Measurements from ENCODE around the gene CBLC. TPM values are rescaled to one million over a fixed set of nuclear protein-coding genes. Genes with fewer than 3 reads are reported as not detected.

Gene CBLC
- total RNA-seq, 1 donor from 2014 or later, result 65.0 TPM

- FAIRE-seq (peak; percentile 28), DNase-seq (ENCODE audit: low read depth) (no peak)
- Histone ChIP-seq H3K27me3 (ENCODE audit: control insufficient read depth, insufficient read depth, low read length) (no peaks in the 10 kb centered on the region), H3K36me3 (ENCODE audit: control insufficient read depth, insufficient read depth, low read length) (no peaks in the 10 kb centered on the region), H3K4me3 (ENCODE audit: low read depth, low read length) (no peak overlapping the region)
- TF ChIP-seq, protein P1, sequence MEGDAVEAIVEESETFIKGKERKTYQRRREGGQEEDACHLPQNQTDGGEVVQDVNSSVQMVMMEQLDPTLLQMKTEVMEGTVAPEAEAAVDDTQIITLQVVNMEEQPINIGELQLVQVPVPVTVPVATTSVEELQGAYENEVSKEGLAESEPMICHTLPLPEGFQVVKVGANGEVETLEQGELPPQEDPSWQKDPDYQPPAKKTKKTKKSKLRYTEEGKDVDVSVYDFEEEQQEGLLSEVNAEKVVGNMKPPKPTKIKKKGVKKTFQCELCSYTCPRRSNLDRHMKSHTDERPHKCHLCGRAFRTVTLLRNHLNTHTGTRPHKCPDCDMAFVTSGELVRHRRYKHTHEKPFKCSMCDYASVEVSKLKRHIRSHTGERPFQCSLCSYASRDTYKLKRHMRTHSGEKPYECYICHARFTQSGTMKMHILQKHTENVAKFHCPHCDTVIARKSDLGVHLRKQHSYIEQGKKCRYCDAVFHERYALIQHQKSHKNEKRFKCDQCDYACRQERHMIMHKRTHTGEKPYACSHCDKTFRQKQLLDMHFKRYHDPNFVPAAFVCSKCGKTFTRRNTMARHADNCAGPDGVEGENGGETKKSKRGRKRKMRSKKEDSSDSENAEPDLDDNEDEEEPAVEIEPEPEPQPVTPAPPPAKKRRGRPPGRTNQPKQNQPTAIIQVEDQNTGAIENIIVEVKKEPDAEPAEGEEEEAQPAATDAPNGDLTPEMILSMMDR (IDR thresholded peaks at IDR 0.05; ENCODE audit: insufficient read depth, low read length, severe bottlenecking), result no peak
Observed at GRCh38 chr19:44732235-44733014, 45.3 kb upstream of the CBLC start.

DNA sequence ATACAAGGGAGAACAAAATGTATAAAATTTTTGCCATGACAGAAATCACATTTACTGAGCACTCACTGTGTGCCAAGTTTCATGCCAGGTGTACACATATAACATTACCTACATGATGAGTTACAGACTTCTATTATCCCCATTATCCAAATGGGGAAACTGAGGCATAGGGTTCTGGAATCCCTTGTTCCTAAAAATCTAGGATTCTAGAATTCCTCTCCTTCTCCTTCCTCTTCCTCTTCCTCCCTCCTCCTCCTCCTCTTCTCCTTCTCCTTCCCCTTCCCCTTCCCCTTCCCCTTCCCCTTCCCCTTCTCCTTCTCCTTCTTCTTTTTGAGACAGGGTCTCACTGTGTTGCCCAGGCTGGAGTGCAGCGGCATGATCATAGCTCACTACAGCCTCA is 43.3 kb upstream of the CBLC start:
- DNase-seq (ENCODE audit: low read depth) (no peak), FAIRE-seq (no peak)
- no peaks in the 10 kb centered on the region for H3K36me3 ChIP-seq (ENCODE audit: control insufficient read depth, insufficient read depth, low read length)
- H3K4me3 ChIP-seq (ENCODE audit: low read depth, low read length), result no peak overlapping the region
- H3K27me3 ChIP-seq (ENCODE audit: control insufficient read depth, insufficient read depth, low read length), result no peaks in the 10 kb centered on the region
- TF ChIP-seq, protein P1 (IDR thresholded peaks at IDR 0.05; ENCODE audit: insufficient read depth, low read length, severe bottlenecking), result no peak

GRCh38 chr19:44735011-44735410 is 42.7 kb upstream of the CBLC start:
- DNase-seq (ENCODE audit: low read depth) (peak; percentile 66), FAIRE-seq (no peak)
- Histone ChIP-seq H3K27me3 (ENCODE audit: control insufficient read depth, insufficient read depth, low read length) (no peaks in the 10 kb centered on the region), H3K36me3 (ENCODE audit: control insufficient read depth, insufficient read depth, low read length) (no peaks in the 10 kb centered on the region), H3K4me3 (ENCODE audit: low read depth, low read length) (no peak overlapping the region)
- TF ChIP-seq, protein P1 (IDR thresholded peaks at IDR 0.05; ENCODE audit: insufficient read depth, low read length, severe bottlenecking), result no peak

DNA sequence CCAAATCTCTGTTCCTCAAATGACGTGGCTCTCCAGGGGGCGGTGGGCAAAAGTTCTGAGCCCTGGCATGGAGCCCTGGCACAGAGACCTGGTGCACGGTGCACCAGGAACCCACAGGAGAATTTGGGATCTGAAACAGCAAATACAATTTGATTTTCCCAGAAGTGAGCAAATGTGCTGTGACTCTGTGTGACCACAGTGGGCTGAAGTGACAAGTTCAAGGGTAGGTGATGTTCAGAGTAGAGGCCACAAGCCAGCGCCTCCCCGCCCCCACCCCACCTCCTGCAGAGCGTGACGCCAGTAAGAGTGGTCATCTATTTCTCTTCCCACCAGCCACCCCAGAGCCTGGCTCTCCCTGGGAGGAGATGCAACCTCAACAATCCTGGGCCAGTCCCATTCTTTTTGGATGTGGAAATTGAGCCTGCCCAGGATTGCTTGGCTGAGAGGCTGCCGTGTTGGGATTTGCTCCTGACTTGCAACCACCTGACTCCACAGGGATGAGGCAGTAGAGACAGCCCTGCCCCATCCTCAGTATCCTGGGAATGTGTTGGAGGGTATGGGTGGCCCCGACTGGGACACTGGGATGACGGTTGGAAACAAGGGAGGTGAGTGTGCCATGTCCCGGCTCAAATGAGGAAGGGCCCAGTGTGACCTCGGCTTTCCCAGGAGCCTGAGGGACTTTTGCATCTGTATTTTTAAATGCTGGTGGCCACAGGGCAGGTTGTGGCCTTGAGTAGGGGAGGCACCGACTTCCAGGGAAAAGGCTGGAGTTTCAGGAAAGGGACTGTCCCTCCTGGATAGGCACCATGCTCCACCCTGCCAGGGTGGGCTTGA is 40.2 kb upstream of the CBLC start:
- H3K36me3 ChIP-seq (ENCODE audit: control insufficient read depth, insufficient read depth, low read length), result no peaks in the 10 kb centered on the region
- TF ChIP-seq, protein P1 (IDR thresholded peaks at IDR 0.05; ENCODE audit: insufficient read depth, low read length, severe bottlenecking), result no peak
- H3K27me3 ChIP-seq (ENCODE audit: control insufficient read depth, insufficient read depth, low read length), result no peaks in the 10 kb centered on the region
- DNase-seq (ENCODE audit: low read depth), result no peak
- H3K4me3 ChIP-seq (ENCODE audit: low read depth, low read length), result no peak overlapping the region
- FAIRE-seq, result no peak

- DNase-seq (ENCODE audit: low read depth) (no peak), FAIRE-seq (no peak)
- Histone ChIP-seq H3K27me3 (ENCODE audit: control insufficient read depth, insufficient read depth, low read length) (no peaks in the 10 kb centered on the region), H3K36me3 (ENCODE audit: control insufficient read depth, insufficient read depth, low read length) (no peaks in the 10 kb centered on the region), H3K4me3 (ENCODE audit: low read depth, low read length) (no peak overlapping the region)
- TF ChIP-seq, protein P1 (IDR thresholded peaks at IDR 0.05; ENCODE audit: insufficient read depth, low read length, severe bottlenecking), result no peak
Observed at GRCh38 chr19:44738136-44738535, 39.6 kb upstream of the CBLC start.

Data from bronchial epithelial cell (primary cell).